Kidney capillary endothelial cell (primary cell): ENCODE measurements around the gene GSTM3.
"Not testable (repeated sequence)": the region's sequence is repeated elsewhere in the genome, so short reads cannot be mapped to it uniquely, and the experiment has no call there.

ENCODE experiments used
- DNase-seq: peaks from one replicate; pipeline ENCODE4 v3.0.0-alpha.2; 2018; ENCODE audit warnings: low spot score

The GSTM3 gene

GRCh38 chr1:109773900-109774485 lies 33.2 kb upstream of the GSTM3 start:
- DNase-seq = no peak

- DNase-seq = peak; percentile 77
Measured at GRCh38 chr1:109773203-109773899, 32.5 kb upstream of the GSTM3 start.

GRCh38 chr1:109772658-109773202 lies 31.9 kb upstream of the GSTM3 start:
- no peak for DNase-seq

- DNase-seq = no peak
Measured at GRCh38 chr1:109771712-109772657, 31.1 kb upstream of the GSTM3 start.

GRCh38 chr1:109770331-109771095 lies 29.7 kb upstream of the GSTM3 start:
- no peak for DNase-seq

GRCh38 chr1:109769330-109770078 lies 28.7 kb upstream of the GSTM3 start:
- DNase-seq = no peak

- DNase-seq = no peak
Measured at GRCh38 chr1:109768820-109769219, 28.0 kb upstream of the GSTM3 start.

- no peak for DNase-seq
Measured at GRCh38 chr1:109768335-109768650, 27.5 kb upstream of the GSTM3 start.

GRCh38 chr1:109767637-109768334 lies 26.9 kb upstream of the GSTM3 start:
- no peak for DNase-seq

- DNase-seq = not testable (repeated sequence)
Measured at GRCh38 chr1:109766991-109767636, 26.3 kb upstream of the GSTM3 start.

- no peak for DNase-seq
Measured at GRCh38 chr1:109765896-109766615, 25.2 kb upstream of the GSTM3 start.

GRCh38 chr1:109765483-109765815 lies 24.6 kb upstream of the GSTM3 start:
- no peak for DNase-seq

- no peak for DNase-seq
Measured at GRCh38 chr1:109764561-109765482, 24.0 kb upstream of the GSTM3 start.

GRCh38 chr1:109763646-109764415 lies 23.0 kb upstream of the GSTM3 start, which contains the start of gene EPS8L3:
EPS8L3 (minus strand) TSS chr1:109763923; CDS start chr1:109761749, 2,174 bp downstream.
- no peak for DNase-seq

GRCh38 chr1:109762821-109763645 lies 22.2 kb upstream of the GSTM3 start:
- DNase-seq = peak; percentile 40

- DNase-seq = no peak
Measured at GRCh38 chr1:109762039-109762585, 21.3 kb upstream of the GSTM3 start.
